SH-SY5Y (cell line): ENCODE measurements around the gene DUSP9.

Experiments used
- GATA2 ChIP-seq: IDR thresholded peaks from 2 replicates; pipeline ENCODE4 v1.6.1; 2011; ENCODE audit warnings: mild to moderate bottlenecking, low read depth, low read length
- GATA3 ChIP-seq: IDR thresholded peaks from 2 replicates; pipeline ENCODE4 v1.6.1; 2011; ENCODE audit warnings: low read depth, mild to moderate bottlenecking, low read length, moderate library complexity

DNA sequence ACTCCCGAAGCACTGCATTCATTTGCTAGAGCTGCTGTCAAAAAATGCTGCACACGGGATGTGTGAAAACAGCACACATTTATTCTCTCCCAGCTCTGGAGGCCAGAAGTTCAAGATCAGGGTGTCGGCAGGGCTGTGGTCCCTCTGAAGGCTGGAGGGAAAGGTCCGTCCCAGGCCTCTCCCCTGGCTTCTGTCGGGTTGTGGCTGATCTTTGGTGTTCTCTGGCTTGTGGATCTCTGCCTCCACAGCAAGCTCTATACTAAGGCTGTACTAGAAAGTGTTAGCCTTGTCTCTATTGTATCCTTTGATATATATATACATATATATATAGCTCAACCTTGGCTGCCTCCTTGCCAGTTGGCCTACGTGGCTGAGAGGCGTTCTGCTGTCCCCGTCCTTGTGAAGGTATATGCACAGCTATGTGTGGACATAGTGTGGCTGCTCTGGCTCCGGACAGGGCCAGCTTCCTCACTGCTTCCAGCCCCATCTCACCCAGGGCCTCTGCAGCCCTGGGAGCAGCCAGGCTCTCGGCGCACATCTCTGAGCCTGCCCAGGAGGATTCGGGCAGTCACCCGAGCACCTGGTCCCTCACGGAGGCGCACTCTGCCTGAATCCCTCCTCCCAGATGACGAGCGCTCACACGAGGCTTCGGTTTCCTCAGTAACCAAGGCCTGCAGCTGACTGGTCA lies 15.0 kb upstream of the DUSP9 start:
- TF ChIP-seq GATA2 (no peak), GATA3 (no peak)
